Retina (tissue), 1 donor: Measurements from ENCODE around the gene ALDH1A3.

Experiments
- DNase-seq: peaks from one replicate; pipeline ENCODE4 v3.0.0-alpha.2; 2016

Gene ALDH1A3

GRCh38 chr15:100926971-100927756, 47.5 kb downstream of the ALDH1A3 start:
- no peak for DNase-seq

GRCh38 chr15:100928632-100929280, 49.1 kb downstream of the ALDH1A3 start:
- DNase-seq, result peak; percentile 72

GRCh38 chr15:100929641-100930042, 50.0 kb downstream of the ALDH1A3 start:
- DNase-seq, result peak; percentile 63

GRCh38 chr15:100930306-100930848, 50.7 kb downstream of the ALDH1A3 start:
- no peak for DNase-seq

- no peak for DNase-seq
Observed at GRCh38 chr15:100931143-100931890, 51.7 kb downstream of the ALDH1A3 start.

GRCh38 chr15:100932676-100933348, 53.2 kb downstream of the ALDH1A3 start:
- no peak for DNase-seq

- DNase-seq, result no peak
Observed at GRCh38 chr15:100934166-100934565, 54.5 kb downstream of the ALDH1A3 start.

GRCh38 chr15:100934726-100935125, 55.1 kb downstream of the ALDH1A3 start:
- DNase-seq, result peak; percentile 14

GRCh38 chr15:100937171-100937570, 57.5 kb downstream of the ALDH1A3 start:
- DNase-seq, result no peak

GRCh38 chr15:100939791-100940190, 60.2 kb downstream of the ALDH1A3 start:
- DNase-seq, result no peak

- DNase-seq, result no peak
Observed at GRCh38 chr15:100940767-100941379, 61.2 kb downstream of the ALDH1A3 start.

GRCh38 chr15:100941536-100941935, 61.9 kb downstream of the ALDH1A3 start:
- DNase-seq, result no peak

GRCh38 chr15:100942656-100943425, 63.2 kb downstream of the ALDH1A3 start:
- DNase-seq, result no peak

- no peak for DNase-seq
Observed at GRCh38 chr15:100944244-100944895, 64.7 kb downstream of the ALDH1A3 start.

- DNase-seq, result no peak
Observed at GRCh38 chr15:100944986-100945385, 65.4 kb downstream of the ALDH1A3 start.

GRCh38 chr15:100947760-100948429, 68.3 kb downstream of the ALDH1A3 start:
- no peak for DNase-seq

- DNase-seq, result no peak
Observed at GRCh38 chr15:100948430-100948762, 68.8 kb downstream of the ALDH1A3 start.

- DNase-seq, result no peak
Observed at GRCh38 chr15:100949691-100950090, 70.1 kb downstream of the ALDH1A3 start.

GRCh38 chr15:100951965-100952364, 72.3 kb downstream of the ALDH1A3 start:
- DNase-seq, result no peak

GRCh38 chr15:100952566-100952965, 72.9 kb downstream of the ALDH1A3 start:
- DNase-seq, result no peak
